GM12864 (cell line): ENCODE results near the gene STARD7.

ENCODE experiments used
- DNase-seq: peaks from one replicate; pipeline ENCODE4 v3.0.0-alpha.2; 2011; ENCODE audit warnings: low read depth
- H3K4me3 ChIP-seq: 2 replicates; pipeline ENCODE4 v1.5.1; 2011; ENCODE audit warnings: mild to moderate bottlenecking, low read depth, low read length, control low read depth
- CTCF ChIP-seq: IDR thresholded peaks from 2 replicates; pipeline ENCODE4 v1.5.1; 2011; ENCODE audit warnings: low read depth, mild to moderate bottlenecking, moderate library complexity, low read length, control low read depth, inconsistent platforms; ENCODE audit errors: missing control alignments

The STARD7 gene

GRCh38 chr2:96197546-96198255 lies 10.9 kb downstream of the STARD7 start:
- no peak for DNase-seq

GRCh38 chr2:96195410-96196066 lies 13.1 kb downstream of the STARD7 start:
- no peak for DNase-seq
- no peak for TF ChIP-seq CTCF
- no peak overlapping the region for H3K4me3 ChIP-seq

More at GRCh38 chr2:96197546-96198255, 10.9 kb downstream of the STARD7 start:
- no peak overlapping the region for H3K4me3 ChIP-seq
- no peak for TF ChIP-seq CTCF

- no peak for DNase-seq
- no peak overlapping the region for H3K4me3 ChIP-seq
- no peak for TF ChIP-seq CTCF
These were observed 16.5 kb downstream of the STARD7 start for GRCh38 chr2:96191937-96192670.

GRCh38 chr2:96188821-96189526 lies 19.7 kb downstream of the STARD7 start:
- DNase-seq = no peak
- TF ChIP-seq CTCF = no peak
- H3K4me3 ChIP-seq = no peak overlapping the region

DNA sequence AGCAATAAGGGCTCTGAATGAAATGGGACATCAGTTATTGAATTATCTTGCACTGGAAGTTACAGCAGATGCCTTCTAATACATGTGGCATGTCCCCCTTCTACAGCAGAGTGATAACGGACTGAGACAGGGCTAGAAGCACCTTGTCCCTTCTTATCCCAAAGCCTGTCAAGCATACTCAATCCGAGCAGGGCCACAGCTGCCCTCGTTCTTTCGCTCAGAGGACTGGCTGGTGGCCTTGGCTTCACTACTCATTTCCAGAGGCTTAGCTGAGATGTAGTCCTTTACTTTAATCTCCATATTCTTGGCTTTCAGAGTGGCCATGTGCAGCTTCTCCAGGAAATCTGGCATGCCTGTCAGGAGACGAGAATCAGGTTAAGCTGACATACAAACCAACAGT lies 22.1 kb downstream of the STARD7 start:
- H3K4me3 ChIP-seq = no peak overlapping the region
- no peak for TF ChIP-seq CTCF
- DNase-seq = no peak

DNA sequence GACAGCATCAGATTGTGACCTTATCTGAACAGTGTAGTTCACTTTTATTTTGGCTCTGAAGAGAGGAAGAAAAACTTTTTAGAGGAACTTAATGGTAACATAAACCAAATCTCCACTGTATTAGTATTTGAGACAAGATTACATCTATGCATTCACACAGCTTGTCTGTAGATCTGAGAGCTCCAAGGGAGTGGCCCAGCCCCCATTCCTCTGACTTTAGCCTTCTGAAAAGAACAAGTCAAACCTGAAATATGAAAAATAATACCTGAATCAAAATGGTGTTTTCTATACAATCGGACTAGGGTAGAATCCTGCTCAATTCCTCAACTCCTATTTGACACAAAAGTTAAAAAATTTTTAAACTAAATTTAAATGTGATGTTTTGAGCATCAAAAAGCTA lies 23.1 kb downstream of the STARD7 start:
- no peak for DNase-seq
- no peak overlapping the region for H3K4me3 ChIP-seq
- no peak for TF ChIP-seq CTCF
